ENCODE data around the gene MEIS2.

DNA sequence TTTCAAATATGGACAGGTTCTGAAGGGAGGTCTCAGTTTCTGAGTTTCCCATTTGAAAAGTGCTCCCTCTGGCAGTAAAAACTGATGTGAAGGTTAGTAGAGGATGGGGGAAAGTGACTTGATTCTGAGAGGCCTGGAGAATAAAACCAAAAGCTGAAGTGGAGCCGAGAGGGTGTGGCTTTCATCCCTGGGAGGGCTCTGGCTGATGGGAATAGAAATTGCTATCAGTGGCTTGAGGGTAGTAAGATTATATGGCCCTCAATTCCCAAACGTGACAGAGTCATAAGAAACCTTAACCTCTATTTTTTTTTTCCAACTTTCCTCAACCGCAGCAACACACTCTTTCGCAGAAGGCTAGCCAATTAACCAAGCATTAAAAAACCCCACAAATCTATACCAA lies 185.9 kb downstream of the MEIS2 start:
- TF ChIP-seq, protein P1, sequence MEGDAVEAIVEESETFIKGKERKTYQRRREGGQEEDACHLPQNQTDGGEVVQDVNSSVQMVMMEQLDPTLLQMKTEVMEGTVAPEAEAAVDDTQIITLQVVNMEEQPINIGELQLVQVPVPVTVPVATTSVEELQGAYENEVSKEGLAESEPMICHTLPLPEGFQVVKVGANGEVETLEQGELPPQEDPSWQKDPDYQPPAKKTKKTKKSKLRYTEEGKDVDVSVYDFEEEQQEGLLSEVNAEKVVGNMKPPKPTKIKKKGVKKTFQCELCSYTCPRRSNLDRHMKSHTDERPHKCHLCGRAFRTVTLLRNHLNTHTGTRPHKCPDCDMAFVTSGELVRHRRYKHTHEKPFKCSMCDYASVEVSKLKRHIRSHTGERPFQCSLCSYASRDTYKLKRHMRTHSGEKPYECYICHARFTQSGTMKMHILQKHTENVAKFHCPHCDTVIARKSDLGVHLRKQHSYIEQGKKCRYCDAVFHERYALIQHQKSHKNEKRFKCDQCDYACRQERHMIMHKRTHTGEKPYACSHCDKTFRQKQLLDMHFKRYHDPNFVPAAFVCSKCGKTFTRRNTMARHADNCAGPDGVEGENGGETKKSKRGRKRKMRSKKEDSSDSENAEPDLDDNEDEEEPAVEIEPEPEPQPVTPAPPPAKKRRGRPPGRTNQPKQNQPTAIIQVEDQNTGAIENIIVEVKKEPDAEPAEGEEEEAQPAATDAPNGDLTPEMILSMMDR (IDR thresholded peaks at IDR 0.05) = no peak
- TF ChIP-seq POLR2AphosphoS5 (IDR thresholded peaks at IDR 0.05) = no peak
